ENCODE data around the gene IKBIP.
"Not testable (repeated sequence)": the region's sequence is repeated elsewhere in the genome, so short reads cannot be mapped to it uniquely, and the experiment has no call there.

The IKBIP gene

GRCh38 chr12:98578821-98579220 is 65.8 kb downstream of the IKBIP start:
- in situ Hi-C loops (cut with MboI; ENCODE audit: low sequenced_read_pairs), result no loop called here

GRCh38 chr12:98578392-98578791 is 66.2 kb downstream of the IKBIP start:
- in situ Hi-C loops (cut with MboI; ENCODE audit: low sequenced_read_pairs), result no loop called here

GRCh38 chr12:98576795-98577194 is 67.8 kb downstream of the IKBIP start:
- in situ Hi-C loops (cut with MboI; ENCODE audit: low sequenced_read_pairs), result not testable (repeated sequence)

- in situ Hi-C loops (cut with MboI; ENCODE audit: low sequenced_read_pairs), result no loop called here
Observed at GRCh38 chr12:98575013-98575412, 69.6 kb downstream of the IKBIP start.

Data from HL-60/S4 treated with phorbol 12-myristate 13-acetate at 8.2 ng/mL for 4 days and 3 days (cell line).